ENCODE data around the gene ETF1.

ETF1 gene

DNA sequence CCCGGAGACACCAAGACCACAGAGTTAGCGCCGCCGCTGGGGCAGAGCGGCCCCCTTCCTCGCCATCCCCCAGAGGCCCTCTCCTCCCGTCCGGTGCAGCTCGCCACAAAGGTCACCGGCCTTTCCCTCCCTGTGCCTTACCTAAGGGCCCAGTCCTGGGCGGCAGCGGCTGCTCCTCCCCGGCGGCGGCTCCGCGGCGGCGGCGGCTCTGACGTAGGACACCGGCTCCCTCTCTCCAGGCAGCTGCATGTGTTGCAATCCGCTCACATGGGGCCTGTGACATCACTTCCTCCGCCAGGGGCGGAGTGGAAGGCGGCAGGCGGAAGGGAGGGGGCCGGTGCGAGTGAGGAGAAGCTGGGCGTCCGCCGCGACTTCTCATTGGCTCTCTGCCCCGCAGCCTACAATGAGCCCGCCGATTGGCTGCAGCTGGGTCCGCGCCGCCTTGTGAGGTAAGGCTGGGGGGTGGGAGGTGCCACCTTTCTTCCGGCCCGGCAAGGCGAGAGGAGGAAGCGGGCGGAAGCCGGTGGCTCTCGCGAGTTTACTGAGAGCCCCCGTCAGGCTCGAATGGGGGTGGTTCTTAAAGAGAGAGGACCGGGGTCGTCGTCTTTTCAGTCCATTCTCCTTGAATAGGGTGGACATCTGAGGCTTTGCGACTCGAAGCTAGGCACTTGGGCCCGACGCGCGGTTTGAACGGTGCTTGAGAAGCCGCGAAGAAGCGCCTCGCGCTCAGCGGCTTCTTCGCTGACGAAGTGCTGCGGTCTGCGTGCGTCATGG, at the start of gene ETF1:
TSS of gene ETF1 (minus strand) at position 281 of the 774 bp plus-strand sequence. CDS start 318 bp downstream, outside the sequence.
- DNase-seq (ENCODE audit: low spot score) = peak; percentile 100

DNA sequence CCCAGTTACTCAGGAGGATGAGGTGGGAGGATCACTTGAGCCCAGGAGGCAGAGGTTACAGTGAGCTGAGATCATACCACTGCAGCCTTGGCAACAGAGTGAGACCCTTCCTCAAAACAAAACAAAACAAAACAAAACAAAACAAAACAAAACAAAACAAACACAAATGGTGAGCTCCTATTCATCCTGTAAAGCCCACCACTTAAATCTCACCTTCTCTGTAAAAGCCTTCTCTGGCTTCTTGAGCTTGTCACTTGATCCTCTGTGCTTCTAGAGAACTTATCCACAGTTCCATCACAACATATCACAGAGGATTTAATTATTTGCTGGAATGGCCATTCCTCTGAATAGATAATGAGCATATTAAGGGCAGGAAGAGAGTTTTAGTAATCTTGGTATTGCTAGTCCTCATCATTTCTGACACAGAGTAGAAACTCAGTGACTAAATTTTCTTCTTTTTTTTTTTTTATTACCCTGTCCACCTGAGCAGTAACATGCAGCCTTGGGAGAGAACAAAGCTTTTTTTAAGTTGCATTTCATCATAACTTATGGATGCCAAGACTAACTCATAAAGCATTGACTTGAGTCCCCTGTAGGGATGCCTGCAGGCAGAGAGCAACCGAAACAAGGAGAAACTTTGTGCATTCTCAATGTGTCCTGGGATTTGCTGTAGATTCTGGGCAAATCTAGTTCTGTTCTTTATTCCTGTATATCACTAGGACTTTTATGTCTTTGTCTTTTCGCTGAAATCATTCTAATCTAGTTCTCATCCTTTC, 45.2 kb upstream of the ETF1 start:
- DNase-seq (ENCODE audit: low spot score) = no peak

DNA sequence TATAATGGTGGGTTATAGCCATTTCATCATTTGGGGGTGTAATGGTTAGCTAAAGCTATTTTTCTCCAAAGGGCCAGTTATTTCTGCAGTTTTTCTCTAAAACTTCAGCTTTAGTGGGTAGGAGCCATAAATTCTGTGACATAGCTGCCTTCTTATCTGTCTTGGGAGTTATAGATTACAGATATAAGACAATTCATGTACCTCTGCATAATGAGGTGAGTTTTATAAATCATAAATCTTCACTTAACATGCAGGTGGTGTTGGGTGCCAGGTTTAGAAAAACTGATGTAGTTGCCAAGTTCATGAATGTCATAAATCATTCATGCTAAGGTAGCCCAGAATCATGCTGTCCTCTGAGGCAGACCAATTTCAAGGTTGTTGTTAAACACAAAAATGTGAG, 42.1 kb upstream of the ETF1 start:
- no peak for DNase-seq (ENCODE audit: low spot score)

DNA sequence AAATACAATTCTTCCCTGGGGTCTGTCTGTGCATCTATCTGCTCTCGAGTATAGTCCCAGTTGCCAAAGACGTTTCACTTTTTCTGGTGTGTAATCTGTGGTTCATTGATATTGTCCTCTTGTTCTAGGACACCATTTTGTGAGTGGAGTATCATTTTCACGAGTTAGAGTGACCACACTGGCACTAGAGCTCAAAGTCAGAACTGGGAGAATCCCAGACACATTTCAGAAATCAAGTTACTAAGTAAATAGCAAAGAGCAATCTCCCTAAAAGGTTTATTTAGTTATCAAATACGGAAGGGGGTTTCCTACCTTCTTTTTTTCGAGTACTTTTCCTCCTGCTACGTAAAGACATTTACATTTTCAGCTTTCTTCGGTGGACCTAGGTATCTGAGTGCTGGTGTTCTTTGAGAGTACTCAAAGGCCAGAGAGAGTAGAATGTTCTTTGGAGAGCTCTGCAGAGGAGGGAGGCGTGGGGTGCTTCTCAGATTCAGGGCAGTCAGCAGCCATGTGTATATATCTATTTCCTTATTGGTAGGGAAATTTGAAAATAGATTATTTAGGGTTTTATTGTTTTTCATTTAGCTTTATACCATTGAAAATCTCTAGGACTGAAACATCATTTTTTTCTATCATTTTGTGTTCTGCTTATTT, 41.1 kb upstream of the ETF1 start:
- no peak for DNase-seq (ENCODE audit: low spot score)

DNA sequence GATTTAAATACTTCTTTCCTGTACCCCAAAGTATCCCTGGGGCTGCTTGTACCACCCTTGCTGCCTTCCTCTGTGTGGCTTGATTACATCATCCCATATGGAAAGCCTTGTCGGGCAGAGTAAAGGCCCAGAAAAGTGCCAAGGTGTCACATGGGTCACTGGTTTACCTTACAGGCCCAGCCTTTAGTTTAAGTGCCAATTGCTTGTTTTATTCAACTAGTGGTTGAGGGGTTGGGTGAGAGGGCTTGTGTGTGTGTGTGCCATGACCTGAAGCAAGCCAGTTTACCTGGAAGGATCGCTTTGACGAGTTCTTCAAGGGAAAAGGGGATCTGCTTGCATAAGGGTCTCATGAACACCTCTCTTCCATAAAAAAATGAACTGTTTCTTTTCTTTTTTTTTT, 39.9 kb upstream of the ETF1 start:
- DNase-seq (ENCODE audit: low spot score) = no peak

DNA sequence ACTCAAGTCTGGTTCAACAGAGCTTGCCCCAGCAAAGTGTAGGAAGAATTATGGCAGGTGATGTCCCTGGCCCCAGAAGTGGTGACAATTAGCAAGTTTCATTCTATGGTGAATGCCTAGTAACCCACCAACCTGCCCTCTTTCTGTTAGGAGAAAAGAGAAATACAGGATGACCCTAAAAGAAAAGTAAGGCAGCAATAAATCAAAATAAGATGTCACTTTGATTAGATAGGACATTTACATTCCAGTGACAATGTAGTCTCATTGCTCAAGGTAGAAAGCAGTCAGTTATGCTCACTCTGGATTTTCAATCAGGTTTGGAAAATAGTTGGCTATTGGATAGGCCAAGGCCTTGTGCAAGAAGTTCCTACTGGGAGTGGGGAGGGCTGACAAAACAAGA, 37.7 kb upstream of the ETF1 start:
- DNase-seq (ENCODE audit: low spot score) = no peak

DNA sequence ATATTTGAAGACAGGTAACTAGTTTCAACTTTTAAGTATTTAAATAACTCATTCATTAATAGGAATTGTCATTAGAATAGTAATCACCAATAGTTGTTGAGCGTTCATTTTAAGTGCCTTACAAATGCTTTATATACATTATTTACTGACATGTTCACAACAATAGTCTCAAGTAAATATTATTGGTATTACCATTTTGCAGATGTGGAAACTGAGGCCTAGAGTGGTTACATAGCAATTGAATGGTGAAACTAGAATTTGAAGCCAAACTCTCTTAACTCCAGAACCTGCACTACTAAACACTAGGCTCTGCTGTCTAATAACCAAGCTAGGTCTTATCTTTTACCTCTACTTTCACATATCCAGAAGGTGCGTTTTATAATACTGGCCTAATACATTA, 37.0 kb upstream of the ETF1 start:
- DNase-seq (ENCODE audit: low spot score) = no peak

DNA sequence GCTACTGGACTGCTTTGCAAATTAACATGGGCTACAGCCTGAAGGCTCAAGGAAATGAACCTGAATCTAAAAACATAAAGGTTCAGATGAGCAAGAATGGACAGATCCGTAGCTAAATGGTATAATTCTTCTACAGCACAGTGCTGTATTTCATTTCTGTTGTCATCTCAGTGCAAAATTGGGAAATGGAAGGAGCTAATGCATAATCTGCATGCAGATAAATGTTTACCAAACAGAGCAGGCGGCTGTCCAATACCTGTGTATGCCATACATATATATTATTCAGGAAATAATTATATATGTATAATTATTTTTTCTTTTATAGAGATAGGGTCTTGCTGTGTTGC, 36.5 kb upstream of the ETF1 start:
- DNase-seq (ENCODE audit: low spot score) = no peak

DNA sequence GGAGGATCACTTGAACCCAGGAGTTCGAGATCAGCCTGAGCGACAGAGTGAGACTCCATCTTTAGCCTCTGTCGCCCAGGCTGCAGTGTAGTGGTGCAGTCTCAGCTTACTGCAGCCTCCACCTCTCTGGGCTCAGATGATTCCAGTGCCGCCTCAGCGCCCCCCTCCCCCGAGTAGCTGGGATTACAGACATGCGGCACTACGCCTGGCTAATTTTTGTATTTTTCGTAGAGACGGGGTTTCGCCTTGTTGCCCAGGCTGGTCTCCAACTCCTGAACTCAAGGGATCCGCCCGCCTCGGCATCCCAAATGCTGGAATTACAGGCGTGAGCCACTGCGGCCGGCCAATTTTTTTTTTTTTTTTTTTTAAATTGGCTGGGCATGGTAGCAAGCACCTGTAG, 34.4 kb upstream of the ETF1 start:
- DNase-seq (ENCODE audit: low spot score) = no peak

DNA sequence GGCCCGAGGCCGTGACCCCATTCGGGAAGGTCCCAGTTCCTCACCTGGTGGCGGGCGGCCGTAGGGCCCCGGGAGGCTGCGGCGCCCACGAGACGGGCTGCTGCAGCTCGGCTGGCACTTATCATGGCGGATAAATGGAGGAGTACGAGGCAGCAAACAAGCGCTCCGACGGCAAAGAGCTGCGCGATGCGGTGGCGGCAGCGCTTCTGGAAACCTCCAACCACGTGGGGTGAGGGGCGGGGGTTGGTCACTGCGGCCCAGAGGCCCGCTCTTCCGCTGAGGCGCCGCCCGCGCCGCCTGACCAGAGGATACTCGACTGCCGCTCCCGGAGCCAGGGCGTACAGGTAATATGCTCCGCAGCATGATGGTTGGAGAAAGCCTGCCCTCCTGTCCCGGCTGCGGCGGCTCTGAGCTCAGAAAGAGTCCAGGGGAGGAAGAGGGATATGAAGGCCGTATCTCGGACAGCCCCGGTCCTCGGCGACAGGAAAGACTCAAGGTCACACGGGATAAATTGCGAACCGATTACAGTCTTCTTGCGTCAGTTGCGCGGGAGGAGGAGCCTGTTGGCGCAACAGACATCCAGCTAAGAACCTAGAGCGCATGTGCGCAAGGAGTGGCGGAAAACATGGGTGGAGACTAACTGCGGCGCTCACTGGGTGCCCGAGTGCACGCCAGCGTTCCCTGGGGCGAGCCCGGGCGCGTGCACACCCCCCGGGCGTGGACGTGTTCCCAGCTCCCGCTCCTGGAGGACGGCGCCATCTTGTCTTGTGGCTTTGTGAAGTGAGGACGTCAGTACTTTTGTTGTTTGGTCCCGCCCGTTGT, 32.4 kb upstream of the ETF1 start, which contains the start of gene HSPA9:
TSS of gene HSPA9 (minus strand) at position 208 of the 822 bp plus-strand sequence. CDS start at position 125, 83 bp downstream.
- DNase-seq (ENCODE audit: low spot score) = peak; percentile 99

DNA sequence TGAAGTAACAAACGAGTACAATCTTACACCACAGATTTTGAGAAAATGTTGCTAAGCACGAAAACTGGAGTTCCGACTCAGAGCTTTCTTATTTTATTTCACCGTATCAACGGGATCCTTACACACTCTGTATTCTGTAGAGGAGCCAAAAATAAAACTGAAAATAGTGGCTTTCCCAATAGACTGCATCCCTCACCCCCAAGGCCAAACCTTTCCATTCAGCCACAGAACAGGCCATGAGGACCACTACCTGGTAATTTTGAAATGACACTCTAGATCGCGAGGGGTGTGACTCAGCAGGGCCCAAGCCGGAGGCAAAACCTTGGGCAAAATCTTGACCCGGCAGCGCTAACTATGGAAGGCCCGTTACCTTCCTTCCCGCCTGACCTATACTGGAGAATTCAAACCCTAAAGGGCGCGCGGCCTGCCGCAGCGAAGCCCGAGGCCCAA, 31.7 kb upstream of the ETF1 start:
- no peak for DNase-seq (ENCODE audit: low spot score)

DNA sequence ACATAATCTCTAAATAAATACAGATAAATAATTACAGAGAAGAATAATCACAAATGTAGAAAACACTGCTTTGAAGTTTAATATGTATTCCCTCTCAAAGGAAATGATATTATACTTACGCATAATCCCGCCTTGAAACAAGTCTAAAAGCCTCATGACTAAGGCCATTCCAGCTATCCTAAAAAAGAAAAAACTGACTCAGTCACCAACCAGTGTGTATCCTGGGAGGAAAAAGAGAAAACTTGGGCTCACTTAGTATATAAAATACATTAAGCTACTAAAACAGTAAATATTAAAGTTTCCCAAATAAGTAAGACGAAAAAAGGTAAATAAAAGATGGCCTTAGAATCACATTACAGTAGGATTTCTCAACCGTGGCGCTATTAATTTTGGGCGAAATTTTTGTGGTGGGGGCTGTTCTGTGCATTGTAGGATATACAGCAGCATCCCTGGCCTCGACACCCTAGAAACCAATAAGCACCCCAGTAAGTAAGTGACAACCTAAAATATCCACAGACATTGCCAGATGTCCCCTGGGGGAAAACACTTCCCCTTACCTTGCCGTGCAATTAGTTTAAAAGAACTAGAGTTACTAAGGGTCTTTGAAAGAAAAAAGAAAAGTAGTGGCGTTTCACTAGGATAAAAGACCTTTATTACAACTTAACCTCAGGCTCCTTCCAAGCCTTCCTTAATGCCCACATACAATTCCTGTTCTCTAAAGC, 31.1 kb upstream of the ETF1 start:
- DNase-seq (ENCODE audit: low spot score) = no peak

DNA sequence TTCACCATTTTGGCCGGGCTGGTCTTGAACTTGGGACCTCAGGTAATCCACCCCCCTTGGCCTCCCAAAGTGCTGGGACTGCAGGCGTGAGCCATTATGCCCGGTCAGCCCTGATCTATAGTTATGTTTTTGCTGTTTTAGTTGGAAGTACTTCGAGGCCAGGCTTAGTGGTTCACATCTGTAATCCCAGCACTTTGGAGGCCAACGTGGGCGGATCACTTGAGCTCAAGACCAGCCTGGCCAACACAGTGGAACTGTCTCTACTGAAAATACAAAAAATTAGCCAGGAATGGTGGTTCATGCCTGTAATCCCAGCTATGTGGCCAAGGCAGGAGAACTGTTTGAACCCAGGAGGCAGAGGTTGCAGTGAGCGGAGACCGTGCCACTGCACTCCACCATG, 30.2 kb upstream of the ETF1 start:
- DNase-seq (ENCODE audit: low spot score) = no peak

DNA sequence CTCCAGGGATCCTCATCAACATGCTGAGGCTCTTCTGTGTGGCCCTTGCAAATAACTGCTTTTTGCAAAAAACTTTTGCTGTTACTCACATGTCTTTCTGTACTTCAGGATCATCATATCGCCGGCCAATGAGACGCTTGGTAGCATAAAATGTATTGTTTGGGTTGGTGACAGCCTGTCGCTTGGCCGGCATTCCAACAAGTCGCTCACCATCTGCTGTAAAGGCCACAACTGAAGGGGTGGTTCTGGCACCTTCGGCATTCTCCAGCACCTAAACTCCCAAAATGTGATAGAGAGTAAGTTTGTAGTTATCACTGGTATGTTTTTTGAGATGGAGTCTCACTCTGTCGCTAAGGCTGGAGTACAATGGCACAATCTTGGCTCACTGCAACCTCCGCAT, 27.8 kb upstream of the ETF1 start:
- no peak for DNase-seq (ENCODE audit: low spot score)

DNA sequence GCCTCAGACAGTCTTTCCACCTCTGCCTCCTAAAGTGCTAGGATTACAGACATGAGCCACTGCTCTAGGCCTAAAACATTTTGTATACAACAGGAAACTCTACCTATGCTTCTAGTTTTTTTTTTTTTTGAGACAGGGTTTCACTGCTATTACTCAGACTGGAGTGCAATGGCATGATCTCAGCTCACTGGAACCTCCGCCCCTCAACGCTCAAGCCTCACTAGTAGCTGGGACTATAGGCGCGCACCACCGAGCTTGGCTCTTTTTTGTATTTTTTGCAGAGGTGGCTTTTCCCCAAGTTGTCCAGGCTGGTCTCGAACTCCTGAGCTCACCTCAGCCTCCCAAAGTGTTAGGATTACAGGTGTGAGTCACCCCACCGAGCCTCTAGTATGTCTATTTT, 26.7 kb upstream of the ETF1 start:
- DNase-seq (ENCODE audit: low spot score) = no peak

DNA sequence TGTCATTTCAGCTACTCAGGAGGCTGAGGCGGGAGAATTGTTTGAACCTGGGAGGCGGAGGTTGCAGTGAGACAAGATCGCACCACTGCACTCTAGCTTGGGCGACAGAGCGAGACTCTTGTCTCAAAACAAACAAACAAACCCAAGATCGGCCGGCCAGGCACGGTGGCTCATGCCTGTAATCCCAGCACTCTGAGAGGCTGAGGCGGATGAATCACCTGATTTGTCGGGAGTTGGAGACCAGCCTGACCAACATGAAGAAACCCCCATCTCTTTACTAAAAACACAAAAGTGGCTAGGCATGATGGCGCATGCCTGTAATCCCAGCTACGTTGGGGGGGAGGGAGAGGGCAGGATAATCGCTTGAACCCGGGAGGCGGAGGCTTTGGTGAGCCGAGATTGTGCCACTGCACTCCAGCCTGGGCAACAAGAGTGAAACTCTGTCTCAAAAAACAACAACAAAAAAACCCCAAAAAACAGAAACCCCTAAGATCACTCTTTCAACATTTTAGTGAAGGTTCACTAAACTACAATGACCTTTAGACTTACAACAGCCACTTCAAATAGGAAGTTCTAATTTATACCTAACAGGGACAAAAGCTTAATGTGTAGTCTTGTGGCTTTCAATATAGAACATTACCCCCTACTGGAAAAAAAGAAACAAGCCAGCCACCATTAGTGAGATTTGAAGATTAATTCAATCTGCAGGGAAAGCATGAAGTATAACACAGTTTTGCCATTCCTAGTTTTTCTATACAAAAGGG, 25.2 kb upstream of the ETF1 start:
- no peak for DNase-seq (ENCODE audit: low spot score)

DNA sequence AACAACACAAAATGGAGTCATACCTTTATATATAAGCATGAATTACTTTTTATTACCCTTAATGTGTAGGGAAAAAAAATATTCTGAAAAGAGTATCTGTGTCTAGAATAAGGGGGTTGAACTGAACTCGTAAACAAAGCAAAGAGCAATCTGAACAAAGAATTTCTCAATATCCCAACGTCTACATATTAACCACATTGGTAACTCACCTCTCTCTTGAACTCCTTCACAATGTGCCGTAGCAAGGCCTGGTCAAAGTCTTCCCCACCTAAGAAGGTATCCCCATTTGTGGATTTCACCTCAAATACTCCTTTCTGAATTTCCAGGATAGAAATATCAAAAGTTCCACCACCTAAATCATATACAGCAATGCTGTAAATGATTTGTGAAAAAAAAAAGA, 23.8 kb upstream of the ETF1 start:
- DNase-seq (ENCODE audit: low spot score) = no peak

DNA sequence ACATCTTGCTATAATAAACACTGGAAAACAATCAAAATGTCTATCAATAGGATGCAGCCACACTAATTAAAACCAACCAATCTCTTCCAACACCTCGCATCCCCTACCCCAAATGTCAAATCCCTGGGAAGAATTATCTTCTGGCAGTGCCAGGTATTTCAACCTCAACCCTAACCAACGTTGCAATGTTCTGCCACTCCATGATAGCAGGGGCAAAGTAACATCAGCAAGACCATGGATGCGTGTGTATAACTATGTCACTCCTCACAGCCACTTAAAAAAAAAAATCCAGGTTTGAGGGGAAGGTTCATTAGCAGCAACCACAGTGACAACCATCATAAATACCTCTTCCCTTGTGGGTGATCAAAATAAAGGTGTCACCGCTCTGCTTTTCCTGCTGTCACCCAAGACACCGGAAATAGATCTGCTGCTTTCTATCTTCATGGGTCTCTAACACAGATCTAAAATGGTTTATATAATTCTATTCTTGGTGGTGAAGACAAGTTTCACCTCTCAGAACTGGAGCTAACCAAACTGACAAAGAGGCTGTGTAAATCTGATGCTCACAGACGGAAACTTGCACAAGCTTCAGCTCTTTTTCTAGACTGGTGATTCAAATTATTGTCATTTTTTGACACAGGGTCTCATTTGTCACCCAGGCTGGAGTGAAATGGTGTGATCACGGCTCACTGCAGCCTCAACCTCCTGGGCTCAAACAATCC, 22.2 kb upstream of the ETF1 start:
- no peak for DNase-seq (ENCODE audit: low spot score)

DNA sequence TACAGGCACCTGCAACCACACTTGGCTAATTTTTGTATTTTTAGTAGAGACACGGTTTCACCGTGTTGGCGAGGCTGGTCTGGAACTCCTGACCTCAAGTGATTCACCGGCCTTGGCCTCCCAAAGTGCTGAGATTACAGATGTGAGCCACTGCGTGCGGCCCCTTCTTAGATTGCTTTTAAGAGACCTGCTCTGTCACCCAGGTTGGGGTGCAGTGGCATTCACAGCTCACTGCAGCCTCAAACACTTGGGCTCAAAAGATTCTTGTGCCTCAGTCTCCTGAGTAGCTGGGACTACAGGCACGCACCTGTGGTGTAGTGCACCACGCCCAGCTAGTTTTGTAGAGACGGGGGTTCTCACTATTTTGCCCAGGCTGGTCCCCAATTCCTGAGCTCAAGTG, 21.2 kb upstream of the ETF1 start:
- no peak for DNase-seq (ENCODE audit: low spot score)

Data from Ammon's horn (tissue), 1 donor.